HuH-7.5 (cell line): ENCODE measurements around the gene ATPAF2.

Source experiments
- DNase-seq: peaks from one replicate; pipeline ENCODE4 v3.0.0; 2011; ENCODE audit warnings: low spot score

ATPAF2 gene

GRCh38 chr17:17985555-17985954 is 53.4 kb downstream of the ATPAF2 start:
- no peak for DNase-seq

- no peak for DNase-seq
These were observed 53.8 kb downstream of the ATPAF2 start for GRCh38 chr17:17985153-17985552.

GRCh38 chr17:17983776-17984175 is 55.2 kb downstream of the ATPAF2 start:
- DNase-seq, result no peak

GRCh38 chr17:17983376-17983775 is 55.6 kb downstream of the ATPAF2 start:
- no peak for DNase-seq

- DNase-seq, result no peak
These were observed 56.2 kb downstream of the ATPAF2 start for GRCh38 chr17:17982801-17983200.

GRCh38 chr17:17981330-17981729 is 57.6 kb downstream of the ATPAF2 start:
- DNase-seq, result no peak

- DNase-seq, result no peak
These were observed 59.2 kb downstream of the ATPAF2 start for GRCh38 chr17:17979778-17980177.

- no peak for DNase-seq
These were observed 60.2 kb downstream of the ATPAF2 start for GRCh38 chr17:17978481-17979424.

- no peak for DNase-seq
These were observed 61.9 kb downstream of the ATPAF2 start for GRCh38 chr17:17976931-17977570.

- no peak for DNase-seq
These were observed 63.5 kb downstream of the ATPAF2 start for GRCh38 chr17:17975436-17975835.

- DNase-seq, result no peak
These were observed 66.1 kb downstream of the ATPAF2 start for GRCh38 chr17:17972952-17973254.

GRCh38 chr17:17972126-17972951 is 66.6 kb downstream of the ATPAF2 start, which contains the start of the genes DRC3 and TOM1L2:
Gene DRC3 (plus strand): TSS chr17:17972862. CDS start chr17:17977599, 4,737 bp downstream.
Gene TOM1L2 (minus strand): TSS chr17:17972400. CDS start chr17:17972313, 87 bp downstream.
- peak; percentile 98 for DNase-seq

GRCh38 chr17:17971431-17972125 is 67.4 kb downstream of the ATPAF2 start:
- no peak for DNase-seq

GRCh38 chr17:17970699-17971430 is 68.1 kb downstream of the ATPAF2 start:
- no peak for DNase-seq
